ENCODE results near the gene NKD1.

Gene NKD1

GRCh38 chr16:50550035-50550434 lies 1.8 kb downstream of the NKD1 start:
- in situ Hi-C loops (cut with HindIII; ENCODE audit: low sequenced_read_pairs), result no loop called here
- DNase-seq (ENCODE audit: low read depth, low spot score), result no peak
- TF ChIP-seq CTCF (IDR thresholded peaks at IDR 0.05; ENCODE audit: low read depth, low read length), result no peak
- no peak overlapping the region for H3K4me3 ChIP-seq (ENCODE audit: low read depth, low read length)

DNA sequence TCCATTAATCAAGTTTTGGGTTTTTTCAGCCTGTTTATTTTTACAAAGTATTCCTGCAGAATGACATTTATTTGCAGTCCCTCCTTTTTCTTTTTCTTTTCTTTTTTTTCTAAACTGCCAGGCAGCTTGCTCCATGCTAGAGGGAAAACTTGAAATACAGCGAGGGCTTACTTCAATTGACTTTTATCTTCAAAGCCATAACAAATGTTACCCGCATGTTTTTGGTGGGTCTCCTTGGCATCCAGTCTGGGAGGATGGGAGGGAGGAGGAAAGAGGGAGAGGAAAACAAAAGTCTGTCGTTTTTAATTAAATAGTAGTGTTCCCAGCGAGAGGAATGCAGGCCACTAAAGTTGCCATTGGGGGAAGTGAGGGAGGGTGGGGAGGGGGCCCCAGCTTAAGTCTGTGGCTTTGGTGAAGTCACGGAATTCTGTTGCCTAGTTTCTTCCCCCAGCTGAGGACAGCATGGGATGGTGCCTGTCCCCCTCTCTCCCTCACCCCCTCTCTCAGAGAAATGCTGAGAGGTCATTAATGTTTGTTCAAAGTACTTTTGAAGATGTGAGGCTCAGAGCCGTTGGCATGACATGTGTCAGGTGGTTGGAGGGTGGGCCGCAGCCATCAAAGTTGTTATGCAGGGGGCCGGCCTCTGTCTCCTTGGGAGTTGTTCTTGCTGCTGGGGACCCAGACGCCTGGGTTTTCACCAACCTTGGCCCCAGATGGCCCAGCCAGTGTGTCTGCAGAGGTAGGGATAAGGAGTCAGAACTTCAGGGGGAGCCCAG lies 2.9 kb downstream of the NKD1 start:
- TF ChIP-seq CTCF (IDR thresholded peaks at IDR 0.05; ENCODE audit: low read depth, low read length), result no peak
- no peak overlapping the region for H3K4me3 ChIP-seq (ENCODE audit: low read depth, low read length)
- no peak for DNase-seq (ENCODE audit: low read depth, low spot score)
- in situ Hi-C loops (cut with HindIII; ENCODE audit: low sequenced_read_pairs), result no loop called here

- TF ChIP-seq CTCF (IDR thresholded peaks at IDR 0.05; ENCODE audit: low read depth, low read length), result no peak
- no peak for DNase-seq (ENCODE audit: low read depth, low spot score)
- H3K4me3 ChIP-seq (ENCODE audit: low read depth, low read length), result no peak overlapping the region
- in situ Hi-C loops (cut with HindIII; ENCODE audit: low sequenced_read_pairs), result no loop called here
Observed at GRCh38 chr16:50552476-50553101, 4.4 kb downstream of the NKD1 start.

- no peak for DNase-seq (ENCODE audit: low read depth, low spot score)
- in situ Hi-C loops (cut with HindIII; ENCODE audit: low sequenced_read_pairs), result no loop called here
- TF ChIP-seq CTCF (IDR thresholded peaks at IDR 0.05; ENCODE audit: low read depth, low read length), result no peak
- H3K4me3 ChIP-seq (ENCODE audit: low read depth, low read length), result no peak overlapping the region
Observed at GRCh38 chr16:50553182-50553710, 5.0 kb downstream of the NKD1 start.

DNA sequence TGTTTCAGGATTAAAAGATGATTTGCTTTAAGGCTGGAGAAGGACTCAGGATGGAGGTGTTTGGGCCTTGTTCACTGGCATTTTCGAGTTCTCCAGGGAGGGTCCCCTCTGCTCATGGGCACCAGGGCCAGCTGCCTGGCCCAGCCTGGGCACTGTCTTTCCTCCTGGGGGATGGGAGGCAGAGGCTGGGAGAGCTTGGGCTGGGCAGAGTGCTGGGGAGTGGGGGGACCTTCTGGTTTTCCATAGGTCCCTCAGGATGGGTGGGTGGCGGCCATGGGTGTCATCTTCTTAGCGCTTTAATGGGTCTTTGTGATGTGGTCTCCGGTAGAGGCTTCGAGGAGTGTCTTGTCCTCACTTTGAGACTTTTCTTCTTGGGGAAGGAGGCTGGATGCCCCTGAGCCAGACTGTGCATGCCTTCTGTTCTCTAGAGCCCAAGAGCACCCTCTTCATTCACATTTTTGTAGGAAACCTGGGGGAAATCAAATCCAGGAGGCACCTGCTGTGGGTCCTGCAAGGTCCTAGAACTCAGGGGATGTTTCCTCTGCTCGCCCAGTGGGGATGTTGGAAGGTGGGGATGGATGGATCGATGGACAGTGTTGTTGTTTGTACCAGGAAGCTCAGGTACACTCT lies 5.7 kb downstream of the NKD1 start:
- TF ChIP-seq CTCF (IDR thresholded peaks at IDR 0.05; ENCODE audit: low read depth, low read length), result no peak
- H3K4me3 ChIP-seq (ENCODE audit: low read depth, low read length), result no peak overlapping the region
- DNase-seq (ENCODE audit: low read depth, low spot score), result no peak
- in situ Hi-C loops (cut with HindIII; ENCODE audit: low sequenced_read_pairs), result no loop called here

DNA sequence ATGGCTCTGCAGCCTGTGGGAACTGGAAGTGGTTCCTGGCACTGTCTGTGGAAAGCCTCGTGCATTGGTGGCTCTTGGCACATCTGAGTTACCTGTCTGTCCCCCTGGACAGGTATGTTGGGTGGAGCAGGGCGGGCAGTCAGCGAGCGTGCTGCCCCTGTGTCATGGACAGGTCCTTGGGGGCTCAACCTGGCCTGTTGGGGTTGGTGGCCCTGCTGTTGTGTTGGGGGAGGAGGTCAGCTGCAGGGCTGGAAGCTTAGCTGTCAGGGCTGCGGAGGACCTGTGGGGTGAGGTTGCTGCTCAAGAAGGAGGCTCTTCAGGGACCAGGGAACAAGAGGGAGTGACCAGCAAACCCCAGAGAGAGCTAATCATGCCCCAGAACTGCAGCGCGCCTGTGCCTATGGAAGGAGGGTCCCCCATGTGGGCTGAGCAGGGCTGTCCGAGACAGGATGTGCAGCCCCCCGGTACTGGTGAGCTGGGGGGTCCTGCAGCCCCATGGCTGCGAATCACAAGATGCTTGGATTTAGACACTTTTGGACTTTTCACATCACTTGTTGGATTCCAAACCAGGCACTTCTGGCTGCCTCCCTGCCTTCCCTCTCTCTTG lies 7.2 kb downstream of the NKD1 start:
- no peak overlapping the region for H3K4me3 ChIP-seq (ENCODE audit: low read depth, low read length)
- DNase-seq (ENCODE audit: low read depth, low spot score), result no peak
- TF ChIP-seq CTCF (IDR thresholded peaks at IDR 0.05; ENCODE audit: low read depth, low read length), result no peak
- in situ Hi-C loops (cut with HindIII; ENCODE audit: low sequenced_read_pairs), result no loop called here

Measured in astrocyte of the spinal cord (primary cell).